Gastroesophageal sphincter (tissue), 4 donors: Measurements from ENCODE around the gene SCAANT1. TPM values are rescaled to one million over a fixed set of nuclear protein-coding genes. Genes with fewer than 3 reads are reported as not detected.
A peak's percentile ranks its signal among the peaks of the same experiment; 100 is the strongest.

Experiments
- ATAC-seq: fragments of 150-250 bp; one replicate; pipeline ENCODE4 v1.9.1; 2016; ENCODE audit warnings: mild to moderate bottlenecking, moderate library complexity
- H3K27ac ChIP-seq, 4 donors: fragments of 200-600 bp; sonication (generic) in 3 of 4; 1 replicate in 3 of 4; 2 replicates in 1 of 4; pipeline ENCODE4 v1.5.1; 2016 to 2019
- H3K27me3 ChIP-seq: fragments of 200-600 bp; sonication (generic); one replicate; pipeline ENCODE4 v1.5.1; 2019
- H3K36me3 ChIP-seq, 2 donors: fragments of 200-600 bp; sonication (generic); one replicate each; pipeline ENCODE4 v1.5.1; 2019; ENCODE audit warnings: control low read depth in 1 of 2
- H3K4me1 ChIP-seq, 3 donors: fragments of 200-600 bp; sonication (generic); 1 replicate in 2 of 3; 2 replicates in 1 of 3; pipeline ENCODE4 v1.5.1; 2016 to 2019; ENCODE audit warnings: control low read depth in 2 of 3
- H3K4me3 ChIP-seq, 2 donors: fragments of 200-600 bp; sonication (generic); one replicate each; pipeline ENCODE4 v1.5.1; 2019; ENCODE audit warnings: mild to moderate bottlenecking in 1 of 2, moderate library complexity in 1 of 2
- H3K9me3 ChIP-seq, 3 donors: fragments of 200-600 bp; sonication (generic); one replicate each; pipeline ENCODE4 v1.5.1; 2017 to 2019; ENCODE audit warnings: control low read depth in 2 of 3
- EP300 ChIP-seq: sonication (generic); formaldehyde crosslinking; IDR thresholded peaks from one replicate; pipeline ENCODE4 v1.6.1; 2017; ENCODE audit warnings: antibody characterized with exemption, mild to moderate bottlenecking
- POLR2A ChIP-seq, 2 donors: fragments of 450-650 bp; IDR thresholded peaks; one replicate each; pipeline ENCODE4 v1.6.1; 2017; ENCODE audit warnings: antibody characterized with exemption in 2 of 2, mild to moderate bottlenecking in 2 of 2, moderate library complexity in 1 of 2
- POLR2AphosphoS5 ChIP-seq: sonication (generic); formaldehyde crosslinking; IDR thresholded peaks from one replicate; pipeline ENCODE4 v1.6.1; 2017; ENCODE audit warnings: antibody characterized with exemption
- WGBS, 2 donors: methylation state at CpG; one replicate each; pipeline ENCODE4 v1.1.5; 2018; ENCODE audit warnings: low coverage in 1 of 2; 5-methylcytosine and 5-hydroxymethylcytosine counted together
- total RNA-seq, 4 donors: library from RNA; depleted of rRNA; stranded (reverse); fragments of >200 nt; gene quantifications; one replicate each; pipeline ENCODE4 v1.1.0, GENCODE V29; 2016
- TF ChIP-seq, protein P1 (sequence below), 4 experiments: fragments of 200-600 bp in 2 of 4; fragments of 450-650 bp in 2 of 4; sonication (generic) in 1 of 4; IDR thresholded peaks; one replicate each; pipeline ENCODE4 v1.5.1; 2017 to 2019; ENCODE audit warnings: antibody characterized with exemption in 4 of 4, mild to moderate bottlenecking in 2 of 4, moderate library complexity in 2 of 4

Gene SCAANT1
- total RNA-seq: not detected

DNA sequence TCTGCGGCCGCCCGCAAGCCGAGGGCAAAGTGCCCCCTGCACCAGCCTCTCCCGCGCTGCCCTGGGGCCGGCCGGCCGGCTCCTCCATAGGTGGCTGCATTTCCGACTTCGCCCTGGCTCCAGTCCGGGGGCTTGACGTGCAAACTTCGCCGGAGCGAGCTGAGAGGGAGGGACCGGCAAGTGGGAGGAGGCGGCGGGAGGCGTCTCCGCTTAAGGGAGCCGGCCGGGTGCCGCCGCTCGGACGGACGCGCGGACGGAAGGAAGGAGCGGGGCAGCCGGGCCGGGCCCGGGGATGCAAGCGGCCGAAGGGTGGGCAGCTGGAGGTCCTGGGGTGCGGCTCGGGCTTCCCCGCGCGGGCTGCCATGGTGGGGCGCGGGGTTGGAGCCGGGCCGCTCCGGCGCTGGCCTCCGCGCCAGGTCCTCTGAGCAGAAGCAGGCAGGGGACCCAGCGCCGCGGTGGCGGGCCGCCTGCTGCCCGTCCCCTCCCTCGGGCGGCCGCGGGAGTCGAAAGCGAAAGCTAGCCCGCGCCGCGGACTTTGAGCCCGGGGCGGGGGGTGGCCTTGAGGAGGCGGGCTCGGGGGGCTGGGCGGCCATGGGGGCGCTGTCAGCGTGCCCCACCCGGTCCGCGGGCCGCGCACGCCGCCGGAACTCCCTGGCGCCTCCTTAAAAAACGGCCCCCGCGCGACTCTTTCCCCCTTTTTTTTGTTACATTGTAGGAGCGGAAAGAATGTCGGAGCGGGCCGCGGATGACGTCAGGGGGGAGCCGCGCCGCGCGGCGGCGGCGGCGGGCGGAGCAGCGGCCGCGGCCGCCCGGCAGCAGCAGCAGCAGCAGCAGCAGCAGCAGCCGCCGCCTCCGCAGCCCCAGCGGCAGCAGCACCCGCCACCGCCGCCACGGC lies at the start of gene SCAANT1:
TSS of gene SCAANT1 (minus strand) at position 511 of the 895 bp plus-strand sequence.
- Histone ChIP-seq H3K27me3 (no peaks in the 10 kb centered on the region), H3K9me3 (no peaks in the 10 kb centered on the region), H3K36me3 (peaks cover 0 to 8% of the 10 kb centered on the region in 2 donors), H3K27ac (peak within 1 kb of the TSS; percentile 78 to 100 (median 95)), H3K4me3 (peak within 1 kb of the TSS; percentile 50 to 59), H3K4me1 (peaks cover 3 to 34% (median 9%) of the 10 kb centered on the region in 3 donors)
- WGBS, 2 donors: no CpG with 5 or more reads among the region's 115 CpGs
- ATAC-seq: peak; percentile 93
- TF ChIP-seq, protein P1, sequence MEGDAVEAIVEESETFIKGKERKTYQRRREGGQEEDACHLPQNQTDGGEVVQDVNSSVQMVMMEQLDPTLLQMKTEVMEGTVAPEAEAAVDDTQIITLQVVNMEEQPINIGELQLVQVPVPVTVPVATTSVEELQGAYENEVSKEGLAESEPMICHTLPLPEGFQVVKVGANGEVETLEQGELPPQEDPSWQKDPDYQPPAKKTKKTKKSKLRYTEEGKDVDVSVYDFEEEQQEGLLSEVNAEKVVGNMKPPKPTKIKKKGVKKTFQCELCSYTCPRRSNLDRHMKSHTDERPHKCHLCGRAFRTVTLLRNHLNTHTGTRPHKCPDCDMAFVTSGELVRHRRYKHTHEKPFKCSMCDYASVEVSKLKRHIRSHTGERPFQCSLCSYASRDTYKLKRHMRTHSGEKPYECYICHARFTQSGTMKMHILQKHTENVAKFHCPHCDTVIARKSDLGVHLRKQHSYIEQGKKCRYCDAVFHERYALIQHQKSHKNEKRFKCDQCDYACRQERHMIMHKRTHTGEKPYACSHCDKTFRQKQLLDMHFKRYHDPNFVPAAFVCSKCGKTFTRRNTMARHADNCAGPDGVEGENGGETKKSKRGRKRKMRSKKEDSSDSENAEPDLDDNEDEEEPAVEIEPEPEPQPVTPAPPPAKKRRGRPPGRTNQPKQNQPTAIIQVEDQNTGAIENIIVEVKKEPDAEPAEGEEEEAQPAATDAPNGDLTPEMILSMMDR (IDR thresholded peaks at IDR 0.05): peak in 3 of 4 experiments; percentile 32 to 46 (median 41)
- no peak for TF ChIP-seq EP300
- TF ChIP-seq POLR2A (IDR thresholded peaks at IDR 0.05): peak; percentile 70 to 72
- TF ChIP-seq POLR2AphosphoS5: peak; percentile 52

DNA sequence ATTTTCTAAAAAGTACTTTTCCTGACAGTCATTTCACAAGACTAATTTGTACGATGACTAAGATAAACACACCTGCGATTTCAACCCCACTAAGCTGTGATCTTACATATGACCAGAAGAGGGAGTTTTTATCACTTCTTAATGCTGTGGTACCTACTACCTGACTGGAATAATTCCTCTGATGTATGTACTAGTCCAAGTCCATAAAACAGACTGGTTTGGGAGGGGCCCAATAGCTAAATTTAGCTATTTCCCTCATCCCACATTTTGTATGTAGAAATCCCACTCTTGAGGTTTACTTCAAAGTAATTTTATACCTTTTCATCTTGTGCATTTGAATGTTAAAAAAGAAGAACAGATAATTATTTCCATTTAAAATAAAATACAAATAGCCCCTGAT lies 49.7 kb upstream of the SCAANT1 start:
- 15 to 20% methylated on average over 1 to 2 of the region's 2 CpGs for WGBS, 2 donors
- no peak for ATAC-seq
- no peak overlapping the region for H3K27ac ChIP-seq
- H3K4me1 ChIP-seq: peaks cover 10 to 84% (median 15%) of the 10 kb centered on the region in 3 donors
- H3K9me3 ChIP-seq: no peaks in the 10 kb centered on the region
- TF ChIP-seq POLR2AphosphoS5: no peak
- TF ChIP-seq, protein P1 (IDR thresholded peaks at IDR 0.05): peak; percentile 52 to 77 (median 70)
- H3K36me3 ChIP-seq: no peaks in the 10 kb centered on the region
- H3K4me3 ChIP-seq: no peak overlapping the region
- H3K27me3 ChIP-seq: no peaks in the 10 kb centered on the region

DNA sequence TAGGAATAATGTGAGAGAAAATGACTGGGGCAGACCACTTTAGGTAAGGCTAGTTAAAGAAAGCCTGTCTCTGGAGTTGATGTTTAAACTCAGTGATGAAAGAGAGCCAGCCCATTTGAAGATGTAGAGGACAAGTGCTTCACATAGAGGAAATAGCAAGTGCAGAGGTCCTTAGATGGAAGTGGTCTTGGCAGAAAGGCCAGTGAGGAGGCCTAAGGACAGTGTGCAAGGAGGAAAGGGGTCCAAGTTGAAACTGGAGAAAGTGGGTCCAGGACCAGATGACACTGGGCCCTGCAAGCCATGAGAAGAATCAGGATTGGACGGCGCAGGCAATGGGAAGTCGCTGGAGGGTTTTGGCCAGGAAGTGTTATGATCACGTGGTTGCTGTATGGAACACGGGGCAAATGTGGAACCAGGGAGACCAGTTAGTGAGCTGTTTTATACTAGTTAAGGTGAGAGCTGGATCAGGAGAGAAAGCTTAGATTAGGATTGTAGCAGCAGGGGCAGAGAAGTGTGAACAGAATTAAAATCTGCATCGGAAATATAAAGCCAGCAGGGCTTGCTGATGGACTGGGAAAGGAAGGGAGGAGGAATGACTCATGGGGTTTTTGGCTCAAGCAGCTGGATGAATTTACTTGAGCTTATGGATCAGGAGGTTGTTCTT lies 48.0 kb upstream of the SCAANT1 start:
- no peak for TF ChIP-seq POLR2AphosphoS5
- TF ChIP-seq, protein P1 (IDR thresholded peaks at IDR 0.05): peak in 1 of 4 experiments; percentile 22
- Histone ChIP-seq H3K4me1 (peaks cover 10 to 86% (median 21%) of the 10 kb centered on the region in 3 donors), H3K27ac (peak overlapping the region in 3 of 4 donors; percentile 65 to 77 (median 76)), H3K4me3 (peak overlapping the region; percentile 6 to 28), H3K27me3 (no peaks in the 10 kb centered on the region), H3K36me3 (peaks cover 0 to 3% of the 10 kb centered on the region in 2 donors), H3K9me3 (no peaks in the 10 kb centered on the region)
- 5 to 36% methylated on average over 6 of the region's 6 CpGs for WGBS, 2 donors
- peak; percentile 58 for ATAC-seq

DNA sequence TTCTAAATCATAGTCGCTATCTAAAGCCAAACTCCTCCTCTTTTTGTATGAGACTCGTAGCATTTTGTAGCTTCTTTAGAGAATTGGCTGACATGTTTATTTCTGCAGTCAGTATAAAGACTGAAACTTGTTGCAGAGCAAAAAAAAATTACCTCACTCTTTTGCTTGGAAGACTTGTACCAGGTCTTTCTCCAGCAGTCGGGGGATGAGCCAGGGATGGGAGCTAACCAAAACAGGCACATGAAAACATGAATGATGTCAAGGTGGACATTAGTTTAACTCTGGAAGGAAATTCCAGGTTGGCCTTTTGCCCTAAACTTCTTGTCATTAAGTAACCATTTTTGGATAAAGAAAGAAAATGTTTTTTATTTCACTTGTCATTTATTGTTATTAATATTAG lies 47.0 kb upstream of the SCAANT1 start:
- H3K4me1 ChIP-seq: peaks cover 0 to 83% (median 17%) of the 10 kb centered on the region in 3 donors
- peak; percentile 36 for ATAC-seq
- no peaks in the 10 kb centered on the region for H3K27me3 ChIP-seq
- H3K36me3 ChIP-seq: peaks cover 0 to 3% of the 10 kb centered on the region in 2 donors
- no peak overlapping the region for H3K4me3 ChIP-seq
- TF ChIP-seq POLR2A (IDR thresholded peaks at IDR 0.05) (no peak), POLR2AphosphoS5 (no peak)
- H3K27ac ChIP-seq: peak overlapping the region; percentile 15 to 76 (median 46)
- no peaks in the 10 kb centered on the region for H3K9me3 ChIP-seq
- 13 to 35% methylated on average over 3 of the region's 3 CpGs for WGBS, 2 donors

DNA sequence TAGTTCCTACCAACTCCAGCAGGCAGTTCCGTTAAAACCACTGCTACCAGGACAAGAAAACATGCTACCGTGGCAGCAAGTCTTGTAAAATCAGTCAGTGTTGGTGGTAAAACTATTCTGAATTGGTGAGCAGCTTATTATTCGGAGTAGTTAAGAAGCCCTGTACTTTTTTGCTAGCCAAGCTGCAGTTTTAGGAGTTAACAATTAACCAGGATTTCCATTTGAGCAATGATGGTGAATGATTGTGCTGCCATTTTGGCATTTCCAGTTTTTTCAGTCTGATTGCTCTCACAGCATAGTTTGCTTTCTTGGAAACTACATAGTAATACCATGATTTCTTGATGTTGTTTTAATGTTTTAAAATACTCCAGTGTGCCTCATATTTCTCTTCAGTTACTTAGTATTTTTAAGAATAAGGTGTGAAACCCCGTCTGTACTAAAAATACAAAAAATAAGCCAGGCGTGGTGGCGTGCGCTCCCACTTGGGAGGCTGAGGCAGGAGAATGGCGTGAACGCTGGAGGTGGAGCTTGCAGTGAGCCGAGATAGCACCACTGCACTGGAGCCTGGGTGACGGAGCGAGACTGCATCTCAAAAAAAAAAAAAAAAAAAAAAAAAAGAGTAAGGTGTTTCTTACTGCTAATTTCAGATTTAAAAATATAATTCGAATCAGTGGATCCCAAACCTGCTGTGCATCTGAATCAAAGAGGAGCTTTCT lies 43.8 kb upstream of the SCAANT1 start:
- no peak for ATAC-seq
- TF ChIP-seq POLR2AphosphoS5 (no peak), EP300 (no peak), POLR2A (IDR thresholded peaks at IDR 0.05) (no peak)
- TF ChIP-seq, protein P1 (IDR thresholded peaks at IDR 0.05): no peak
- 91 to 100% methylated on average over 3 to 11 of the region's 13 CpGs for WGBS, 2 donors
- Histone ChIP-seq H3K9me3 (no peaks in the 10 kb centered on the region), H3K4me1 (peaks cover 12 to 88% (median 21%) of the 10 kb centered on the region in 3 donors), H3K36me3 (peaks cover 0 to 11% of the 10 kb centered on the region in 2 donors), H3K27ac (peak overlapping the region in 2 of 4 donors; percentile 17 to 47), H3K27me3 (no peaks in the 10 kb centered on the region), H3K4me3 (no peak overlapping the region)
